Lung (tissue), 12 donors: ENCODE results near the gene NIPSNAP3A. TPM values are rescaled to one million over a fixed set of nuclear protein-coding genes. Genes with fewer than 3 reads are reported as not detected.
"Not testable (repeated sequence)": the region's sequence is repeated elsewhere in the genome, so short reads cannot be mapped to it uniquely, and the experiment has no call there.

Experiments
- ATAC-seq: fragments of 200-7000 bp; cut with Tn5 transposase; one replicate; pipeline ENCODE4 v1.9.1; 2020; ENCODE audit warnings: moderate number of reproducible peaks; ENCODE audit not compliant: insufficient read depth, low FRiP score
- DNase-seq, 3 donors: peaks; one replicate each; pipeline ENCODE4 v3.0.0-alpha.2; 2013 to 2017
- H3K27ac ChIP-seq, 2 donors: one replicate each; pipeline ENCODE4 v1.5.1; 2013; ENCODE audit warnings: mild to moderate bottlenecking in 2 of 2, moderate library complexity in 2 of 2, control low read depth in 1 of 2, inconsistent platforms in 1 of 2, low read depth in 1 of 2, low read length in 1 of 2
- H3K27me3 ChIP-seq, 3 donors: one replicate each; pipeline ENCODE4 v1.5.1; 2013; ENCODE audit warnings: low read length in 2 of 3; ENCODE audit not compliant: control insufficient read depth in 3 of 3, insufficient read depth in 3 of 3
- H3K36me3 ChIP-seq, 4 donors: one replicate each; pipeline ENCODE4 v1.5.1; 2013; ENCODE audit warnings: low read length in 4 of 4, mild to moderate bottlenecking in 1 of 4, moderate library complexity in 1 of 4; ENCODE audit not compliant: control insufficient read depth in 4 of 4, insufficient read depth in 4 of 4
- H3K4me1 ChIP-seq, 5 donors: one replicate each; pipeline ENCODE4 v1.5.1; 2013; ENCODE audit warnings: low read length in 5 of 5, mild to moderate bottlenecking in 2 of 5, moderate library complexity in 1 of 5; ENCODE audit not compliant: control insufficient read depth in 5 of 5, insufficient read depth in 5 of 5
- H3K4me3 ChIP-seq: one replicate; pipeline ENCODE4 v1.5.1; 2013; ENCODE audit warnings: mild to moderate bottlenecking, control low read depth, moderate library complexity
- H3K9ac ChIP-seq, 2 donors: one replicate each; pipeline ENCODE4 v1.5.1; 2013; ENCODE audit warnings: low read length in 2 of 2, control low read depth in 1 of 2; ENCODE audit not compliant: insufficient read depth in 1 of 2
- H3K9me3 ChIP-seq, 4 donors: one replicate each; pipeline ENCODE4 v1.5.1; 2013; ENCODE audit warnings: low read length in 3 of 4, mild to moderate bottlenecking in 1 of 4, moderate library complexity in 1 of 4; ENCODE audit not compliant: control insufficient read depth in 4 of 4, insufficient read depth in 3 of 4
- WGBS, 2 donors: extraction: QIAGEN DNeasy Blood & Tissue Kit; methylation state at CpG; one replicate each; pipeline ENCODE4 v1.1.7; 2013; 5-methylcytosine and 5-hydroxymethylcytosine counted together
- polyA plus RNA-seq, 2 donors: library from polyadenylated mRNA; stranded (reverse); fragments of 200-250 nt; gene quantifications; one replicate each; pipeline ENCODE4 v1.2.1, GENCODE V29; 2013
- total RNA-seq, 2 donors: library from RNA; depleted of rRNA in 1 of 2; stranded (reverse); fragments of >200 nt in 1 of 2; gene quantifications; one replicate each; pipeline ENCODE4 v1.2.1, GENCODE V29; 2014 to 2021
- TF ChIP-seq, protein P1 (sequence below): IDR thresholded peaks from 2 replicates; pipeline ENCODE4 v1.5.1; 2012; ENCODE audit warnings: mild to moderate bottlenecking; ENCODE audit errors: control extremely low read depth, extremely low read depth
- donor health status: control.
- donor health status: control.
- donor health status: Bipolar disorder and iron deficiency.
- donor health status: healthy.
- donor health status: DM: yes; HTN: yes; CAD: no.

Gene NIPSNAP3A
- total and polyA plus RNA-seq, 4 donors = 18.9 to 49.5 (median 21.8) TPM

DNA sequence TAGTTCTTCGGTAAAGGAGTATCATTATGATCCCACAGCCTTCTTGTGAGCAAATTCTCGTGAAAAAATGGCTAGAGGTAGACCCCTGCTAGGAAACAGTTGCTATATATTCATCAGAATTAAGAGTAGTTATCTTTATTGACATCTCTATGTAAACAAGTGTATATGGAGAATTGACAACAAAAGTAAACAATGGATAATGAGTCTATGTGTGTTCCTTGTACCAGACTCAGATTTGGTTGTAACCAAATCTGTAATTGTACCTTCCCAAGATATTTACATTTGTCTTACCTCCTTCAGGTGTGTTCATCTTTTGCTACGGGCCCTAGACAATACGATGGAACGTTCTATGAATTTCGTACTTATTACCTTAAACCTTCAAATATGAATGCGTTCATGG, 18.5 kb downstream of the NIPSNAP3A start:
- Histone ChIP-seq H3K9ac (no peak overlapping the region), H3K27me3 (no peaks in the 10 kb centered on the region), H3K4me3 (no peak overlapping the region), H3K36me3 (peaks cover 0 to 5% (median 1%) of the 10 kb centered on the region in 4 donors), H3K4me1 (peaks cover 1 to 10% (median 5%) of the 10 kb centered on the region in 5 donors), H3K27ac (no peak overlapping the region), H3K9me3 (no peaks in the 10 kb centered on the region)
- DNase-seq (no peak), ATAC-seq (no peak)
- 95 to 96% methylated on average over 7 of the region's 7 CpGs for WGBS, 2 donors
- TF ChIP-seq, protein P1, sequence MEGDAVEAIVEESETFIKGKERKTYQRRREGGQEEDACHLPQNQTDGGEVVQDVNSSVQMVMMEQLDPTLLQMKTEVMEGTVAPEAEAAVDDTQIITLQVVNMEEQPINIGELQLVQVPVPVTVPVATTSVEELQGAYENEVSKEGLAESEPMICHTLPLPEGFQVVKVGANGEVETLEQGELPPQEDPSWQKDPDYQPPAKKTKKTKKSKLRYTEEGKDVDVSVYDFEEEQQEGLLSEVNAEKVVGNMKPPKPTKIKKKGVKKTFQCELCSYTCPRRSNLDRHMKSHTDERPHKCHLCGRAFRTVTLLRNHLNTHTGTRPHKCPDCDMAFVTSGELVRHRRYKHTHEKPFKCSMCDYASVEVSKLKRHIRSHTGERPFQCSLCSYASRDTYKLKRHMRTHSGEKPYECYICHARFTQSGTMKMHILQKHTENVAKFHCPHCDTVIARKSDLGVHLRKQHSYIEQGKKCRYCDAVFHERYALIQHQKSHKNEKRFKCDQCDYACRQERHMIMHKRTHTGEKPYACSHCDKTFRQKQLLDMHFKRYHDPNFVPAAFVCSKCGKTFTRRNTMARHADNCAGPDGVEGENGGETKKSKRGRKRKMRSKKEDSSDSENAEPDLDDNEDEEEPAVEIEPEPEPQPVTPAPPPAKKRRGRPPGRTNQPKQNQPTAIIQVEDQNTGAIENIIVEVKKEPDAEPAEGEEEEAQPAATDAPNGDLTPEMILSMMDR = no peak

DNA sequence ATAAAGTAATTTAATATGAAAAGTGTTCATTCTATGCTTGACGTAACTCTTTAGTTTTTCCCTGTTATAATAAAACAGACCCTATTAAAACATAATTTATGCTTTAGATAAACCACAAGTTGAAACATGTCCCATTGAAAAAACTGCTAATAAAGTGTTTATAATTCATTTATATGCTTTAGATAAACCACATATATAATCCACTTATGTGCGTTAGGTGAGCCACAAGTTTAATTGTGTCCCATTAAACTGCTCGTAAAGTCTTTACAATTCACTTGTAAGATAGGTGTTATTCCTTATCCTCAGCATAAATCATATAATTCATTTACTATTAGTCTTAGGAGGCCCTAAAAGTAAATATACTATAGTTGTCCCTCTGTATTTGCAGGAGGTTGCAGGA, 20.0 kb downstream of the NIPSNAP3A start:
- H3K27ac ChIP-seq = no peak overlapping the region

DNA sequence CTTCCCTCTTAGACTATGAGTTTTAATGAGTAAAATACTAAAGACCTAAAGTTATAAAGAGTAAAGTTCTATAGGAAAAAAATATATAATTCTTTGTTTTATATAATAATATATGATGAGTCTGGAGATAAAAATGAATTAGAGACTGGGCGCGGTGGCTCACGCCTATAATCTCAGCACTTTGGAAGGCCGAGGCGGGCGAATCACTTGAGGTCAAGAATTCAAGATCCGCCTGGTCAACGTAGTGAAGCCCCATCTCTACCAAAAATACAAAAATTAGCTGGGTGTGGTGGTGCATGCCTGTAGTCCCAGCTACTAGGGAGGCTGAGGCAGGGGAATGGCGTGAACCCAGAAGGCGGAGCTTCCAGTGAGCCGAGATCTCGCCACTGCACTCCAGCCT, 21.5 kb downstream of the NIPSNAP3A start:
- peaks cover 0 to 10% (median 5%) of the 10 kb centered on the region in 5 donors for H3K4me1 ChIP-seq
- not testable (repeated sequence) for H3K27ac ChIP-seq, H3K9ac ChIP-seq, H3K4me3 ChIP-seq, DNase-seq, H3K36me3 ChIP-seq, H3K27me3 ChIP-seq, H3K9me3 ChIP-seq, ATAC-seq
- 96 to 100% methylated on average over 12 of the region's 12 CpGs for WGBS, 2 donors

More for the DNA sequence above, 20.0 kb downstream of the NIPSNAP3A start:
- Histone ChIP-seq H3K9ac (no peak overlapping the region), H3K4me1 (peaks cover 1 to 10% (median 5%) of the 10 kb centered on the region in 5 donors), H3K36me3 (peaks cover 0 to 5% (median 3%) of the 10 kb centered on the region in 4 donors), H3K27me3 (no peaks in the 10 kb centered on the region), H3K9me3 (peaks cover 0 to 2% (median 0%) of the 10 kb centered on the region in 4 donors), H3K4me3 (no peak overlapping the region)
- ATAC-seq (no peak), DNase-seq (no peak)
- 98 to 99% methylated on average over 3 of the region's 3 CpGs for WGBS, 2 donors
- TF ChIP-seq, protein P1 = no peak

DNA sequence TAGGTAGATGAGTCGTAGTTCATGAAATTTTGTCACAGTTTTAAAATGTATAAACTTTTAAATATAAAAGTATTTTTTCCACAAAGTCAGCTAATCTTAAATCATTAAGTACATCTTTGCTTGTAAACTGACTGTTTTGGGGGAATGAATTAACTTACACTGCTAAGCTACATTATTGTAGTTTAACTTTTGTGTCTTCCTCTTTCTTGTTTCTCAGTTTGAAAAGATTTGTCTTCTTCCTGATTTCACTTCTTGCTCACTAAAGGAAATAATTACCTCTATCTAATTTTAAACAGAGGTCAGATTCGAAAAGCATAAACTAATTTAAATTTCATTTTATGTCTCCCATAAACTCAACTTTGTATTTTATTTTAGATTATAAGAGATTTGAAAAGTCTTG, 22.2 kb downstream of the NIPSNAP3A start:
- no peak overlapping the region for H3K4me3 ChIP-seq
- no peak for ATAC-seq
- H3K9ac ChIP-seq = no peak overlapping the region
- no peaks in the 10 kb centered on the region for H3K27me3 ChIP-seq
- peaks cover 0 to 10% (median 5%) of the 10 kb centered on the region in 5 donors for H3K4me1 ChIP-seq
- no peak for DNase-seq
- TF ChIP-seq, protein P1 = no peak
- 60 to 73% methylated on average over 2 of the region's 2 CpGs for WGBS, 2 donors
- H3K9me3 ChIP-seq = peaks cover 0 to 2% (median 0%) of the 10 kb centered on the region in 4 donors
- peaks cover 0 to 5% (median 4%) of the 10 kb centered on the region in 4 donors for H3K36me3 ChIP-seq
- H3K27ac ChIP-seq = no peak overlapping the region
